Measurements from ENCODE around the gene TMEM263. TPM values are rescaled to one million over a fixed set of nuclear protein-coding genes. Genes with fewer than 3 reads are reported as not detected.
A peak's percentile ranks its signal among the peaks of the same experiment; 100 is the strongest.

The TMEM263 gene
- total RNA-seq, 4 donors from 2014 or later: 36.1 to 48.1 (median 42.0) TPM

DNA sequence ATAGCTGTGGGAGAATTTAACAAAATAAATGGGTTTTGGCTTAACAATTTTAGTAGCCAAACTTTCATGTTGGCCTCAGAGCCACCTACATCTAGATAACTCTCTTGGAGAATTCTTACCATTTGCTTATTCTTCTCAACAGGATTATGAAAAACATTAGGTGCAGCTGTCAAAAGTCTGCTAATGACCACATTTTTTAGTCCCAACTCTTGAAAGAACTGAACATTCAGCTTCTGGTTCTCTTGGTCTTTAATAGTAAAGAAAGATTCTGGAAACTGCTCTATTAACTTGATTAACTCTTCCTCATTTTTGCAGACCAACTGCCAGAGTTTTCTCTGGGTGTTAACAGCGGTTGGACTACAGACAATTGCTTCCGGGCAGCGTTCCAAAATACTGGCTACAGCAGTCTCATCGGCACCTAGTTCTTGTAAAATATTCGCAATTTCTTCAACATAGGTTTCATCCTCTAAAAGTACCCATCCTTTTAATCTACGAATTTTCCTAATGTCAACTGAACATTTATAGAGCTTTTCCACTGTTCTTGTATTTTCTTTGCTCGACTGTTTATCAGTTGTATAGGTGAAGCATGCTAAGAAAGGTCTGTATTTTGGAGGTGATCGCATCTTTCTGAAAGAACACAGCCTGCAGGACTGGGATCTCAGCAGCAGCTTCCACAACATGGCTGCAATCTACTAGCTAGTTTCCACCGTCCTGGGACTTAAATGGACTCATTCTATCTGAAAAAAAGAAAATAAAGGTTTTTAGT lies 22.5 kb downstream of the TMEM263 start:
- WGBS, 2 donors (ENCODE audit: low coverage in 1 of 2): 8 to 24% methylated on average over 4 to 9 of the region's 9 CpGs
- Histone ChIP-seq H3K36me3 (no peaks in the 10 kb centered on the region), H3K27me3 (no peaks in the 10 kb centered on the region), H3K4me1 (peaks cover 13 to 93% (median 23%) of the 10 kb centered on the region in 3 donors), H3K4me3 (no peak overlapping the region), H3K9me3 (no peaks in the 10 kb centered on the region), H3K27ac (peak overlapping the region; percentile 48 to 56 (median 54))
- ATAC-seq: no peak
- TF ChIP-seq, protein P1, sequence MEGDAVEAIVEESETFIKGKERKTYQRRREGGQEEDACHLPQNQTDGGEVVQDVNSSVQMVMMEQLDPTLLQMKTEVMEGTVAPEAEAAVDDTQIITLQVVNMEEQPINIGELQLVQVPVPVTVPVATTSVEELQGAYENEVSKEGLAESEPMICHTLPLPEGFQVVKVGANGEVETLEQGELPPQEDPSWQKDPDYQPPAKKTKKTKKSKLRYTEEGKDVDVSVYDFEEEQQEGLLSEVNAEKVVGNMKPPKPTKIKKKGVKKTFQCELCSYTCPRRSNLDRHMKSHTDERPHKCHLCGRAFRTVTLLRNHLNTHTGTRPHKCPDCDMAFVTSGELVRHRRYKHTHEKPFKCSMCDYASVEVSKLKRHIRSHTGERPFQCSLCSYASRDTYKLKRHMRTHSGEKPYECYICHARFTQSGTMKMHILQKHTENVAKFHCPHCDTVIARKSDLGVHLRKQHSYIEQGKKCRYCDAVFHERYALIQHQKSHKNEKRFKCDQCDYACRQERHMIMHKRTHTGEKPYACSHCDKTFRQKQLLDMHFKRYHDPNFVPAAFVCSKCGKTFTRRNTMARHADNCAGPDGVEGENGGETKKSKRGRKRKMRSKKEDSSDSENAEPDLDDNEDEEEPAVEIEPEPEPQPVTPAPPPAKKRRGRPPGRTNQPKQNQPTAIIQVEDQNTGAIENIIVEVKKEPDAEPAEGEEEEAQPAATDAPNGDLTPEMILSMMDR (IDR thresholded peaks at IDR 0.05): no peak
- no peak for TF ChIP-seq POLR2A (IDR thresholded peaks at IDR 0.05)
- TF ChIP-seq EP300 (IDR thresholded peaks at IDR 0.05): no peak
- no peak for TF ChIP-seq POLR2AphosphoS5 (IDR thresholded peaks at IDR 0.05)

DNA sequence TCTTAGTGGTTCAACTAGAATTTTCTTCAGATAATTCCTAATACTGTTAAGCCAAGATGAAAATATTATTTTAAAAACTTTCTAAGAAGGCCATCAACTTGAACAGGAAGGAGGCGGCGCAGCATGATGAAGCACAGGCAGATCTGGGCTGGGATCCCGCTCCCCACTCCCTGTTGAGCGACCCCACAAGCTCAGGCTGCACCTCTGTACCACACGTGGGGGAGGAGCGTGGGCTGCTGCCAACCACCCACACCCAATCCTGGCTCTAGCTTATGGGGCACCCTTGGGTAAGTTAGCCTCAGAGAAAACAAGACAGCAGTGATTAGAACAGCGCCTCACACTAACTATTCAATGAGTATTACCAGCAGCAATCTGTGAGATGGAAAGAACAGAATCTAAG lies 25.2 kb downstream of the TMEM263 start:
- ATAC-seq: no peak
- Histone ChIP-seq H3K4me3 (no peak overlapping the region), H3K9me3 (no peaks in the 10 kb centered on the region), H3K4me1 (peaks cover 16 to 92% (median 22%) of the 10 kb centered on the region in 3 donors), H3K36me3 (peaks cover 0 to 14% of the 10 kb centered on the region in 2 donors), H3K27ac (peak overlapping the region in 3 of 4 donors; percentile 56 to 58 (median 56)), H3K27me3 (no peaks in the 10 kb centered on the region)
- 57% methylated on average over 4 of the region's 7 CpGs; no CpG with 5 or more reads in 1 of the 2 donors for WGBS, 2 donors (ENCODE audit: low coverage in 1 of 2)
- no peak for TF ChIP-seq POLR2A (IDR thresholded peaks at IDR 0.05)
- TF ChIP-seq POLR2AphosphoS5 (IDR thresholded peaks at IDR 0.05): no peak
- TF ChIP-seq, protein P1 (IDR thresholded peaks at IDR 0.05): no peak

DNA sequence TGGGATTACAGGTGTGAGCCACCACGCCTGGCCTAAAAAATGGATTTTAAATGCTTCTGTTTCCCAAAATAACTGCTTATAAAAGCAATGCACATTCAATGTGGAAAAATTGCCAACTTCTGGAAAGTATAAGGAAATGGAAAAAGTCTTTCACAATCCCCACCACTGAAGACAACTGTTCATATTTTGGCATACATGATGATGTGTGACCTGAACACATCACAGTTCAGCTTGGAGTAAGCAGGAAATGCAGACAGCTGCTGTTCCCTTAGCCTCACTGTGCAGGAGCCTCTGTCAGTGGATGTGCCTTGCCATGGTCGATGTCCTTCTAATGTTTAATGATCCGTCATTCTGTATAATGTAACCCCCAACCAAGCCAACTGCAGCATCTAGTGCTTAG lies 26.1 kb downstream of the TMEM263 start:
- Histone ChIP-seq H3K9me3 (no peaks in the 10 kb centered on the region), H3K4me1 (peaks cover 8 to 88% (median 19%) of the 10 kb centered on the region in 3 donors), H3K36me3 (peaks cover 0 to 14% of the 10 kb centered on the region in 2 donors), H3K4me3 (no peak overlapping the region), H3K27me3 (no peaks in the 10 kb centered on the region), H3K27ac (peak overlapping the region in 3 of 4 donors; percentile 56 to 58 (median 56))
- 60 to 71% methylated on average over 1 to 3 of the region's 3 CpGs for WGBS, 2 donors (ENCODE audit: low coverage in 1 of 2)
- no peak for TF ChIP-seq POLR2A (IDR thresholded peaks at IDR 0.05)
- no peak for TF ChIP-seq POLR2AphosphoS5 (IDR thresholded peaks at IDR 0.05)
- TF ChIP-seq, protein P1 (IDR thresholded peaks at IDR 0.05): no peak
- TF ChIP-seq EP300 (IDR thresholded peaks at IDR 0.05): no peak
- ATAC-seq: peak; percentile 52

DNA sequence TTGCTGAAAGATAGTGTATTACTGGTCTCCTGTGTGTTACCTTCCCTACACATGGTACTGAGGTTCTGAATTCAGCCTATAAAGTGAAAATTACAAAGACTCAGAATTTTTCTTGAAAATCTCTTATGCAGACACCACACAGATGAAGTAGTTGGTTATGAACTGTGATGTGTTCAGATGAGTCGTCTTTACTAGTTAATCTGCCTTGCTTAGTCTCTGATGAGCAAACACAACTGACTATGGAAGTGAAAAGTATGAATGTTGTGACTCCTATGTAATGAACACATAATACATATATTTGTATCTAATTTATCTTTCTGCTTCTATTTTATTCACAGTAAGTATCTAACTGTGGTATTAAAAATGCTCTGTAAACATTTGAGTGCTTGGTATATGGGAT lies 26.5 kb downstream of the TMEM263 start:
- ATAC-seq: no peak
- Histone ChIP-seq H3K36me3 (peaks cover 0 to 14% of the 10 kb centered on the region in 2 donors), H3K4me3 (no peak overlapping the region), H3K4me1 (peaks cover 7 to 84% (median 19%) of the 10 kb centered on the region in 3 donors), H3K9me3 (no peaks in the 10 kb centered on the region), H3K27me3 (no peaks in the 10 kb centered on the region), H3K27ac (peak overlapping the region in 2 of 4 donors; percentile 56 to 58)
- no peak for TF ChIP-seq EP300 (IDR thresholded peaks at IDR 0.05)
- no peak for TF ChIP-seq POLR2AphosphoS5 (IDR thresholded peaks at IDR 0.05)
- TF ChIP-seq POLR2A (IDR thresholded peaks at IDR 0.05): no peak
- TF ChIP-seq, protein P1 (IDR thresholded peaks at IDR 0.05): no peak
- 59 to 83% methylated on average over 1 of the region's 1 CpG for WGBS, 2 donors (ENCODE audit: low coverage in 1 of 2)

Measured in gastroesophageal sphincter (tissue), 4 donors.